Stimulated activated CD4-positive, alpha-beta T cell treated with anti-CD3 and anti-CD28 coated beads, Interleukin-2, amount 100 ng/mL, for 24 hours (primary cell): Measurements from ENCODE around the gene SH2B3.
"Not testable (repeated sequence)": the region's sequence is repeated elsewhere in the genome, so short reads cannot be mapped to it uniquely, and the experiment has no call there.

Experiments
- DNase-seq, 2 donors: peaks; one replicate each; pipeline ENCODE4 v3.0.0-alpha.2; 2020

The SH2B3 gene

GRCh38 chr12:111445726-111446581 lies 40.2 kb downstream of the SH2B3 start:
- peak in 1 of 2 donors; percentile 14 for DNase-seq

GRCh38 chr12:111446631-111447570 lies 41.2 kb downstream of the SH2B3 start:
- DNase-seq: no peak

DNA sequence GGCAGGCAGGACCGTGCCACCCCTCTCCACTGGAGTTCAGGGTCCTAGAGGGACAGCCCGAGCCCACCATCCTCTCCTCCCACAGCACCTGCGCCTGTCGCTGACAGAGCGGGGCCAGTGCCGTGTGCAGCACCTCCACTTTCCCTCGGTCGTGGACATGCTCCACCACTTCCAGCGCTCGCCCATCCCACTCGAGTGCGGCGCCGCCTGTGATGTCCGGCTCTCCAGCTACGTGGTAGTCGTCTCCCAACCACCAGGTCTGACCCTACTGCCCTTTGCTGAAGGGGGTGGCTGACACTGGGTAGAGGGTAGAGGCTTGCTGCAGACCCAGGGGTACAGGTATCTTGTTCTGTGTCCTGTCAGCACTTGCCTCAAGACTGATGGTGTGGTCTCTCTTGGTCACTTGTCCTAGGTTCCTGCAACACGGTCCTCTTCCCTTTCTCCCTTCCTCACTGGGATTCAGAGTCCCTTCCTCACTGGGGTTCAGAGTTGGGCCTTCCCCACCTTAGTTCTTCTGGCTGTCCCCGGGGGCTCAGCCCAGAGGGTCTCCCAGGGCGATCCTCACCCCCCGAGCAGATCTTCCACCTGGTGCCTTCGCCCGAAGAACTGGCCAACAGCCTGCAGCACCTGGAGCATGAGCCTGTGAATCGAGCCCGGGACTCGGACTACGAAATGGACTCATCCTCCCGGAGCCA lies 42.0 kb downstream of the SH2B3 start:
- DNase-seq: no peak

DNA sequence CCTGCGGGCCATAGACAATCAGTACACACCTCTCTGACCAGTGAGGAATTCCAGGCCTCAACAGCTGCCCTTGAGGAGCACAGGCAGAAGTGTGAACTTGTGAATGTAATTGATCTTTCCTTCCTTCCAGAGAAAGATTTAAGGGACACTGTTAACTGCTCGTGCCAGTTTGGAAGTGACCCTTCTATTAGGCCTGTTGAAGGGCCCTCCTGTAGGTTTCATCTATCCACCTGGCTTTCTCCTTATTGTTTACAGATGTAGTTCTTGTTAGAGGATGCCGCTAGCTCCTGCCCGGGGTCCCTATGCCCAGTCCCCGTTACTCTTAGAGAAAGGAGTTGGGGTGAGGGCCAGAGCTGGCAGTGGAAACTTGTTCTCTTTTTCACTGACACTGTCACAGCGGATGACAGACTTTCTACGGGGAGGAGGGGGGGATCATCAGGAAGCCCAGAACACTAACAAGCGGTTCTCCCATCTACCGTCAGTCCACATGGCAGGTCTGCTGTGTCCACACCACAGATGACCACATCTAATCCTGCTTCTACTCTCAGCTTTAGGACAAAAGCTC lies 42.6 kb downstream of the SH2B3 start:
- DNase-seq: no peak

DNA sequence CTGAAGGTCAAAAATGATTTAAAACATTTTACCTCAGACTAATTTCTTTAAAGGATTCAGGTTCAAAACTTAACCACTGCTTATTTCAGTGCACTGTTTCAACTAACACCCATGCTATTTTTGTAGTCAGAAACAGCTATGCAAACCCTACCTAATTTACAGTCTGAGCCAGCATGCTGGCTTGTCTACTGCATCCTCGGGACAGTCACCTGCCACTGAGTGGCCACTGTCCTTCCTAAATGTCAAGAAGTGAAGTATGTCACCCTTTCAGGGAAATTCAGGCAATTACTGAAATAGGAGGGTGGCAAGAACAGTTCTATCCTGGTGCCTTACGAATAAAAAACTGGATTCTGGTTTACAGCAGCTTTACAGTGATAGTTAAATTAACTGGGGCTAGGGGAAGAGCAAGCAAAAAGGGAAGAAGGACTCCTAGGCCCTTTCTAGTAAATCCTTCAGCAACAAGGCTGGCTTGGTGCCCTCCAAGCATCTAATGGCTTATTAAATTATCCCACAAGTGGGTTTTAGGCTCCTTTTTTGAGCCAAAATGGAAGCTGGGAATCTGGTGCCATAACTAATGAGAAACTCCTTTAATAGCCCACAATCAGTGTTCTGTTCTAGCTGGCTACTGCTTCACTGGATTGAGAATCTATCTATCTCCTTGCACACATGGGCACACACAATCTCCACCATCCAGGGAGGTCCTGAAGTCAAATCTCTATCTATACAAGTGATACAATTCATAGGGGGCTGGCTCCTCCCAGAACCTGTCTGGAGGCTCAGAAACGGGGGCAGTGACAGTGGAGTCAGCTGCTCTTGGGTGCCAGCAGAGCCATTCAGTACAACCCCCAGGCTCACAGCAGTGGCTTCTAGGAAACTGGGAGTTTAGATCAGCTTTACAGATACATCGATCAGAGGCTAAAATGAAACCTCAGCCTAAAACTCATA lies 43.4 kb downstream of the SH2B3 start:
- no peak for DNase-seq

- no peak for DNase-seq
Measured at GRCh38 chr12:111450676-111451075, 45.0 kb downstream of the SH2B3 start.

- DNase-seq: no peak
Measured at GRCh38 chr12:111451232-111451631, 45.5 kb downstream of the SH2B3 start.

DNA sequence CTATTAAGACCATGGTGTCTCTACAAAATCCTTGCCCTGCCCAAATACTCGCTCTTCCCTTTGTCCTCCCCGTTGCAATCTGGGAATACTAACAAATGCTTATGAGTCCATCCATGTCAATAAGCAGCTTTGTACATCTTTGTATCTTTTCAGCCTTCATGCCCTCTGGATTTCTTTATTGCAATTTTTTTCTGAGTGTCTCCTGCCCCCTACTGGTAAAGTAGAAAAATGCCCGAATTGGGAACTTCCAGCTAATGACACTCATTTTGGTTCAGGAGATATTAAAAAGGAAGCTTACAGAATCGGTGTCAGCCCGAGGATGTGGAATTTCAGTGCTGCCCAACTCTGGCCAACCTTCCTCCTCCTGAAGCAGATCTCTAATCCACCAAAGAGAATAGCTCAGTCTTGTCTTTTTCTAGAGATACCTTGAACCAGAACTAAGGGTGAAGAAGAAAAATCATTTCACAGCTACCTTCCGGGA lies 46.0 kb downstream of the SH2B3 start:
- DNase-seq: no peak

DNA sequence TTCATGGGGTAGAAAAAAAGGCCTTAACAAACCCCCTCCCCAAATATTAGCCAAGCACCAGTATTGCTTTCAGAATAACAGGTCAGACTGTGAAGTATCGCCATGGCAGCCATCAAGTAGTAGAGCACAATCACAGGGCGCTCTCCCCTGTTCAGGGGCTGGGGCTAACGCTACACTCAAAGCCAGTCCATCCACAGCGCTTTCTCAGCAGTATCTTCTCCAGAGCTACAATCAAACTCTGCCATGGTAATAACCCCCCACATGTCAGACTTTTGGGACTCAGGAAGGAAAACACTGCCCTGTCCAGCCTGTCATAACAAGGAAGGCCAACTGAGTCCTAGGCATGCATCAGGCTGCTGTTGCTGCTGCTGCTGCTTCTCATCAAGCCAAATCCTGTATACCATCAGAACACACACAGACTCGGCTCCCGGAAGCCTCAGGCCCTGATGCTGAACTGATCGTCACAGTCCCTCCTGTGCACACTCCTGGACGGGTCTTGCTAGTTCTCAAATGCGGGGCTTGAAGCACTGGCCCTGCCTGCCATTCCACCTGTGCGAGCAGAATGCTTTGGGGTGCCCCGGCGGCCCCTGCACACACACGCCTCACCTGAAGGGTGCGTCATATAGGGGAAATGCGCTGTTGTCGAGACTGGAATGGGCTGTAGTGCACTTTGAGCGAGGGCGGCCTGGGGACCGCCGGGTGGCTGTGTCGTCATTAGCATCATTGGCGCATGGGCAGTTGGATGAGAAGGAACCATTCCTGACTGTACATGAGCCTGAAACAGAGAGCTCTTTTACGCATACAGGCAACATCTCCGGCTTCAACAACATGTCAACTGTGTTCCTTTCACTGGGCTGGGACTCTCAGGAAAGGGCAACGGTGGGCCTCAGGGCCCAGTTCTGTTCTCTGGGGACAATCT lies 47.6 kb downstream of the SH2B3 start:
- DNase-seq: no peak

DNA sequence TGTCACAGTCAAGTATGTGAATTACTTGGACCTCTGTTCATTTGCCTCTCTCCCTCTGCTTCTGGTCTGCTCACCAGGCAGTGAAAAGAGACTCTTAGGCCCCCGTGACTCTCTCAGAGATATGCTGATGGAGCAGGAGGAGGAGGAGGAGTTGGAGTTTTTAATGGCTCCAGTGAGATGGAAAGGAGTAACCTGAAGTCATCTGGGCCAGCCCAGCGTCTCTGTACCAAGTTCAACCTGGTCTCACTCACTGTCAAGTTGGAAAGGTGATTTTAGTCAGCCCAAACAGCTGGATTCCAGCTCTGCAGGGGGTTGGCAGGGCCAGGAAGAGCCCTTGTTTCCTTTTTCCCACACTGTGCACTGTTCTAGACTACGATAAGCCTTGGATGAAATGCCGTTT lies 48.6 kb downstream of the SH2B3 start:
- DNase-seq: no peak

- no peak for DNase-seq
Measured at GRCh38 chr12:111454716-111455447, 49.2 kb downstream of the SH2B3 start.

DNA sequence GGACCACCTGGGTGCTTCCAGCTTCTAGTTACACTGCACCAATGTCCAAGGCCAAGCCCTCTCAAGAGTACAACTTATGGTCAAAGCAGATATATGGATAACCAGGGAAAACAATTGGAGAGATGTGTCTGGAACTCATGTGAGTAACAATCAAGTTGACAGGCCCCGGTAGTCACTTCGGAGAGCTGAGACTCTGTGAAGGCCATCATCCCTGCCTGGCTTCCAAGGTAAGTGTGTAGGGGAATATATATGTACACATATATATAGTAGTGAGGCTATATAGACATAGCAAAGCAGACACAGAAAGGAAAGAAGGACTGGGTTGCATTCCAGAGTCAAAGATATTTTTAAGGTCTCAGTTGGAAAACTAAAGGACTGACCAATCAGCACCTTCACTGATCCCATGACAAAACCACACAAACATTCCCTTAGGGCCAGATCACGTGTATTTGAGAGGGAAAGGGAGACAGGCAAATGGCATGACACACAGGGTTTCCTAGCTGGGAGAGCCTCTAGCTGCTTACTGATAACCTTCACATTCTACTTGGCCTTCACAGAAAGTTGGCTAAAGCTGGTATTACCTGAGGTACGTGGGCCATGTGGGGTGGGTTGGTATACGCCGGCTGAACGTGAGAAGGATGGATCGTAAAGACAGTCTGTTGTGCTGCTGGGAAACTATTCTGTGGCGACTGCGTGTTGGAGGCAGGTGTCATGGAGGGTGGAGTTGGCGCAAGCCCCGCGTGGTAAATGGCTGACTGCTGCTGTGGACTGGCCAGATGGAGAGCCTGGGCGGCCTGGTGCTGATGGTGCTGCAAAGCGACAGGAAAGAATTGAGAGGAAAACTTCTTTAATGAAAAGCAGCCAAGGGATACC lies 50.0 kb downstream of the SH2B3 start:
- no peak for DNase-seq

- no peak for DNase-seq
Measured at GRCh38 chr12:111457071-111457470, 51.3 kb downstream of the SH2B3 start.

- DNase-seq: no peak
Measured at GRCh38 chr12:111457577-111457976, 51.9 kb downstream of the SH2B3 start.

DNA sequence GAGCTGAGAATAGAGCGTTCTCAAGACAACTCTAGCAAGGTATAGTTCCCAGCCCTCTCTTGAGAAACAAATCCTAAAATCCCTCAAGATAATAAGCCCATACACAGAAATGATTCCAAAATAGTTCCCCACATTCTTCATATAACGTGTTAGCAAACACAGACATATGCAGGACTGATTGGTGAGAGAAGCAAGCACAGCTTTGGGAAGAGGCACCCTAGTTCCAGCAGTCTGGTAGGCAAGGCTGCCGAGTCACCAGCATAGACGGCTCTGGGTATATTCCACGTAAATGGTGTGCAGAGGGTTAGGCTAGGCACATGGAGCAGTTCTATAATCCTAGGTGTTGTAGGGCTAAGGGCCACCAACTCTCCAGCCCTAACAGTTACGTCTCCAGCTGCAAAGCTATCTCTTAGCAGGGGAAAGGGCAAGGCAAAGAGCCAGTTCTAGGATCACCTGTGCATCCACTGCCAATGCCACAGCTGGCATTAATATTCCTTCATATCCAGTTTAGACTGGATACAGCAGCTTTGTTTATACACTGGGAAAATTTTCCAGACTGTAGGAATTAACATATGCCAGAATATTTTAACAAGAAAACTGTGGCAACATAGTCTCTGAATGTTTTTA lies 52.9 kb downstream of the SH2B3 start:
- no peak for DNase-seq

DNA sequence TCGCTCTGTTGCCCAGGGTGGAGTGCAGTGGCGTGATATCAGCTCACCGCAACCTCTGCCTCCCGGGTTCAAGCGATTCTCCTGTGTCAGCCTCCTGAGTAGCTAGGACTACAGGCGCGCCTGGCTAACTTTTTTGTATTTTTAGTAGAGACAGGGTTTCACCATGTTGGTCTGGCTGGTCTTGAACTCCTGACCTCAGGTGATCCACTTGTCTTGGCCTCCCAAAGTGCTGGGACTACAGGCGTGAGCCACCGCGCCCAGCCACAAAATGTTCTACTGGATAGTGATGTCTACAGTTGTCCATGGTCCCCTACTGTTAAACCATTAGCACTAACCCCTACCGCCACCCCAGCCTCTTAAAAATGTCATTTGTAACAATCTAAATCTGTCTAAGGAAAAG lies 54.4 kb downstream of the SH2B3 start:
- not testable (repeated sequence) for DNase-seq

DNA sequence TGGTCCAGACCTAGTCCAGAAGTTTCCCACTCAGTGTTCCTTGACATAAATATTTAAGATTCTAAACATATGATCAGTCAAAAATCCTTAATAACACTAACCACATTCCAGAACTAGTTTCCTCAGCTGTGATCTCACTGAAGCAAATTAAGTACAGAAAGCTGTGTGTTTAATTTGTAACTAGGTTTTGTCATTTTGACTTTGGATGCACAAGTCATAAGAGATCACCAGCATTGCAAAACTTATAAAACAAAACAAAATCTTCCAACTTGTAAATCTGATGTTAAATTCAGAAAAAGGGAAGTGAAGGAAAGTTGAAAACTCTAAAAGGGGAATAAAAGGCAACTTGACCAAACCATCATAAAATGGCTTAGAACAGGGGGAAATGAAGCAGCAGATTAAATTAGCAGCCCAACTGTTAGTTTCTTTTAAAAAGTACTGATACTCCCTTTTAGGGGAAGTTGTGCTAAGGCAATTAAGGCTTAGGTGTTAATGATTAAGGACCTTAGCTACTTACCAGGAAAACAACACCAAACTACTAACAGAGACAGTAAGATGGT lies 56.6 kb downstream of the SH2B3 start:
- no peak for DNase-seq
